ELF-1 (cell line): Measurements from ENCODE around the gene HBE1.
"Not testable (repeated sequence)": the region's sequence is repeated elsewhere in the genome, so short reads cannot be mapped to it uniquely, and the experiment has no call there.

ENCODE experiments used
- DNase-seq: peaks from one replicate; pipeline ENCODE4 v3.0.0-alpha.2; 2016; ENCODE audit warnings: low read depth, low spot score

Gene HBE1

GRCh38 chr11:5253440-5253839 is 16.3 kb downstream of the HBE1 start:
- DNase-seq, result not testable (repeated sequence)

- DNase-seq, result no peak
These were observed 16.9 kb downstream of the HBE1 start for GRCh38 chr11:5252919-5253265.

GRCh38 chr11:5252192-5252918 is 17.4 kb downstream of the HBE1 start:
- DNase-seq, result no peak

GRCh38 chr11:5251746-5252145 is 18.0 kb downstream of the HBE1 start:
- DNase-seq, result no peak

- no peak for DNase-seq
These were observed 19.1 kb downstream of the HBE1 start for GRCh38 chr11:5250543-5251204.

GRCh38 chr11:5249807-5250396 is 19.8 kb downstream of the HBE1 start, which contains the start of gene HBG1:
TSS of gene HBG1 (minus strand) at chr11:5249857. CDS start at chr11:5249804, 53 bp downstream.
- not testable (repeated sequence) for DNase-seq

- DNase-seq, result not testable (repeated sequence)
These were observed 21.2 kb downstream of the HBE1 start for GRCh38 chr11:5248498-5248897.

- DNase-seq, result no peak
These were observed 22.1 kb downstream of the HBE1 start for GRCh38 chr11:5247472-5248192.

- DNase-seq, result no peak
These were observed 22.8 kb downstream of the HBE1 start for GRCh38 chr11:5246772-5247471.

GRCh38 chr11:5245155-5245554 is 24.6 kb downstream of the HBE1 start:
- no peak for DNase-seq

GRCh38 chr11:5243816-5244180 is 25.9 kb downstream of the HBE1 start:
- no peak for DNase-seq

GRCh38 chr11:5242933-5243815 is 26.6 kb downstream of the HBE1 start:
- DNase-seq, result no peak

GRCh38 chr11:5242208-5242607 is 27.5 kb downstream of the HBE1 start:
- DNase-seq, result no peak

GRCh38 chr11:5241458-5241857 is 28.3 kb downstream of the HBE1 start:
- no peak for DNase-seq

- DNase-seq, result no peak
These were observed 29.3 kb downstream of the HBE1 start for GRCh38 chr11:5240458-5240857.

GRCh38 chr11:5240056-5240455 is 29.7 kb downstream of the HBE1 start:
- no peak for DNase-seq

- DNase-seq, result no peak
These were observed 30.7 kb downstream of the HBE1 start for GRCh38 chr11:5239046-5239445.

GRCh38 chr11:5238486-5238885 is 31.3 kb downstream of the HBE1 start:
- DNase-seq, result no peak

- DNase-seq, result no peak
These were observed 32.3 kb downstream of the HBE1 start for GRCh38 chr11:5237420-5237819.

- no peak for DNase-seq
These were observed 34.2 kb downstream of the HBE1 start for GRCh38 chr11:5235364-5236095.
